Stimulated activated CD4-positive, alpha-beta T cell treated with anti-CD3 and anti-CD28 coated beads, Interleukin-1b, Interleukin-23, amount 100 ng/mL, for 1 hour (primary cell): ENCODE measurements around the gene WDFY2.
"Not testable (repeated sequence)": the region's sequence is repeated elsewhere in the genome, so short reads cannot be mapped to it uniquely, and the experiment has no call there.

Source experiments
- DNase-seq, 2 donors: peaks; one replicate each; pipeline ENCODE4 v3.0.0-alpha.2; 2020; ENCODE audit warnings: low read depth in 2 of 2

WDFY2 gene

GRCh38 chr13:51564252-51564651, 20.0 kb upstream of the WDFY2 start:
- no peak for DNase-seq

DNA sequence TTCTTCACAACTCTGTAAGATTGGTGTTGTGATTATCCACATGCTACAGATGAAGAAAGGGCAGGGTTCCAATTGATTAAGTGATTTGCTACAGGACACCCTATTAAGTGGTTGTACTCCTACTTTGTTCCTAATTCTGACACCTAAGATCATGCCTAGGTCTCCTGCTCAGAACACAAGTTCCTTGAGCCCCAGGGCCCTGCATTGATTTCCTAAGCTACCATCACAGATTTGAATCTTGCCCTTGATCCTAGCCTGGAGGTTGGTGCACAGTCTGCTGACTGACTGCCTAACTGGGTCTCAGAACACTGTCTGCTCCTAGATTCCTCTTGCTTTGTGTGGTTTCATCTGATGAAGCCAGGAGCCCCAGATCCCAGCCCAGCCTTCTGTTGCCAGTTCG, 19.6 kb upstream of the WDFY2 start:
- DNase-seq = no peak

DNA sequence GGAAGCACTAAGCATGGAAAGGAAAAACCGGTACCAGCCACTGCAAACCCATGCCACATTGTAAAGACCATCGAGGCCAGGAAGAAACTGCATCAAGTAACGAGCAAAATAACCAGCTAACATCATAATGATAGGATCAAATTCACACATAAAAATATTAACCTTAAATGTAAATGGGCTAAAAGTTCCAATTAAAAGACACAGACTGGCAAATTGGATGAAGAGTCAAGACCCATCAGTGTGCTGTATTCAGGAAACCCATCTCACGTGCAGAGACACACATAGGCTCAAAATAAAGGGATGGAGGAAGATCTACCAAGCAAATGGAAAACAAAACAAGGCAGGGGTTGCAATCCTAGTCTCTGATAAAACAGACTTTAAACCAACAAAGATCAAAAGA, 15.3 kb upstream of the WDFY2 start:
- not testable (repeated sequence) for DNase-seq

- no peak for DNase-seq
Observed at GRCh38 chr13:51576754-51577153, 7.5 kb upstream of the WDFY2 start.

- DNase-seq = no peak
Observed at GRCh38 chr13:51577690-51578089, 6.6 kb upstream of the WDFY2 start.

DNA sequence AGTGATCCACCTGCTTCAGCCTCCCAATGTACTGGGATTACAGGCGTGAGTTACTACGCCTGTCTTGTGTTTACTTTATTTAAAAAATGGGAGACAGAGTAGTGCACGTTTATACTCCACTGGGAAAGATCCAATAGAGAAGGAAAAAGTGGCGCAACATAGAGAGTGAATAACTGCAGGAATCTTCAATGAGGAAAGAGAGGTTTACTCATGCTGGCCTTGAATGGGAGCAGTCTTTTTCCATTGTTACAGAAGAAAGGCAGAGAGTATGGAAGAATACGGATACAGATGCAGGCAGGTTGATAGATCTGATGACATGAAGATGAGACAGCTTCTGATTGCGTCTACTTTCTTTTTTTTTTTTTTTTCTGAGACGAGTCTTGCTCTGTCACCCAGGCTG, 4.6 kb upstream of the WDFY2 start:
- no peak for DNase-seq

GRCh38 chr13:51581148-51581820, 3.0 kb upstream of the WDFY2 start:
- no peak for DNase-seq

GRCh38 chr13:51583469-51583874, 790 bp upstream of the WDFY2 start:
- DNase-seq = no peak

GRCh38 chr13:51584731-51585672, 740 bp downstream of the WDFY2 start:
- peak; percentile 16 to 19 for DNase-seq

DNA sequence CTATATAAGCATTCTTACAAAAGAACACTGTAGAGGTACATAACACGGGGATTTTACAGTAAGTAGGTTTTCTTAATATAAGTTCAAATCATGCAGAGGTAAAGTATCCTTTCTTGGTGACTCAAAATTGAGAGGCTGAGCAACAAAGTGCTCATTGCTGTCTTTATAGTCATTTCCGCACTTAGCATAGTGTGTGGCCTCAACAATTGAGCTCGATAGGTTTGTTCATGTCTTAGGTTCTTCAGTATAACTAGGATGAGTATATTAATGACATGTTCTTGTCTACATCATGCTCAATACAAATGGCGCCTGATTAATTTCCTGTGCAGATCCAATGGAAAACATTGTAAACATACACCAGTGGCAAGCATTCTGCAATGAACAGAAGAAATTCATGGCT, 1.4 kb downstream of the WDFY2 start:
- DNase-seq = no peak

- no peak for DNase-seq
Observed at GRCh38 chr13:51587372-51587771, 3.1 kb downstream of the WDFY2 start.

DNA sequence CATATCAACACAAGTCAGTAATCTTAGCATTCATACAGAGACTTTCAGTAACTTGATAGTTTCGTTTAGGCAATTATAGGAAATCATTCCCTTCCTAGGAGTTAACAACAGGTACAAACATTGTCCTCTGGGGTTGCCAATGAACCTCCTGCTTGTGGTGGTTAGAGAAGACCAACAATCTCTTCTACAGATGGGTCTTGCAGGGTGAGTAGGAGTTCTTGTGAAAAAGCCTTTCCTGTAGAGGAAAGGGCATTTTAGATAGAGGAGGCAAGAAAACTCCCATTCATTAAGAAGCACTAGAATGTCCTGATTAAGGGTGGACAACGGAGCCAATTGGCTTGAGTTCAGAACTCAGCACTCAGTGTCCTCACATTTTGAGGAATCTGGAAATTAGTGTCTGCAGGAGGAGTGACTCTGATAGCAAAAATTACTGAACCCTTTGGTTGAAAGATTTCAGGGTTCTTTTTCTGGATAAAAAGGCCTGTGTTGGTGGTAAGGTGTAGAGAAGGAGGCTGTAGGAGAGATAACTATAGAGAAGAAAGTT, 4.2 kb downstream of the WDFY2 start:
- no peak for DNase-seq

GRCh38 chr13:51589793-51590192, 5.5 kb downstream of the WDFY2 start:
- DNase-seq = no peak

DNA sequence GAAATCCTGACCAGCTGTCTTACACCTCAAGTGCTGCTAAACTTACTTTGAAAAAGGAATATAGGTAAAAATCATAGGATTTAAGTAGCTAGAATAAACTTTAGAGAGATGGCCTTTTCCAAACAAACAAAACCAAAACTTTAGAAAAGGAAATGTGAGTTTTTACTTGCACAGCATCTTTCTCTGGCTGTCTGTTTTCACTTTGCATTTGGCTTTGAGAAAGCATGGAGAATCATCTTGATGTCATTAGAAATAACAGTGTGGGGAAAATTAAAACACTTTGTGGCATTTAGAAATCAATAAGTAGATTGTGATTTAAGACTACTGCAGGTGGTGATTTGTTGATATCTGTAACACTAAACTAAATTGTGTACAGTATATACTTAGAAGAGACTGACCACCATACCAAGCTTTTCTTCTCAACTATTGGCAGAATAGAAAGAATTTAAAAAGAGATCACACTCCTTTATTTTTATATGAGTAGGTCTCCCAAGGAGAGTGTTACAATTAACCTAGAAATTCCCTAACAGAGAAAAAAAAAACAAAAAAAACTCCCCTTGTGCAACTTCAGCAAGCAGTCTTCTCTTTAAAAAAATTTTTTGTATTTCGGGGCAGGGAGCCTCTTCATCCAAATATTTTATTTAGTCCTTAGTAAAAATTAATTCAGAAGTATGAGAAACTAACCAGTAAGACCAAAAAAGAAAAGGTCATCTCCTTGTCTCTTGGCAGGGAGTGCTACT, 6.1 kb downstream of the WDFY2 start:
- DNase-seq = no peak

GRCh38 chr13:51590971-51591627, 6.8 kb downstream of the WDFY2 start:
- no peak for DNase-seq

DNA sequence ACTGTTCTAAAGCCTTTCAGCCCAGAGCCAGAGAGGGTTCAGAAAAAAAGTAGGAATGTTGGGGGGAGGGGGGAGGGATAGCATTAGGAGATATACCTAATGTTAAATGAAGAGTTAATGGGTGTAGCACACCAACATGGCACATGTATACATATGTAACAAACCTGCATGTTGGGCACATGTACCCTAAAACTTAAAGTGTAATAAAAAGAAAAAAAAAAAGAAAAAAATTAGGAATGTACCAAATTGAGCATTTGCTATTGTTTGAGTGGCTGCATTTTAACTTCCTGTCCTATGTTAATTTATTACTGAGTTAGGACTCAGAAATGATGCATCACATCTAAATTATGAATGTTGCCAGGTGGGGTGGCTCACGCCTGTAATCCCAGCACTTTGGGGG, 7.7 kb downstream of the WDFY2 start:
- not testable (repeated sequence) for DNase-seq

- DNase-seq = no peak
Observed at GRCh38 chr13:51594432-51594831, 10.2 kb downstream of the WDFY2 start.

GRCh38 chr13:51595416-51595815, 11.2 kb downstream of the WDFY2 start:
- no peak for DNase-seq

GRCh38 chr13:51596541-51596940, 12.3 kb downstream of the WDFY2 start:
- DNase-seq = no peak

- DNase-seq = no peak
Observed at GRCh38 chr13:51599444-51600176, 15.3 kb downstream of the WDFY2 start.

GRCh38 chr13:51600703-51601102, 16.4 kb downstream of the WDFY2 start:
- no peak for DNase-seq
